ENCODE measurements around the gene SRM.
"Not testable (repeated sequence)": the region's sequence is repeated elsewhere in the genome, so short reads cannot be mapped to it uniquely, and the experiment has no call there.

SRM gene

DNA sequence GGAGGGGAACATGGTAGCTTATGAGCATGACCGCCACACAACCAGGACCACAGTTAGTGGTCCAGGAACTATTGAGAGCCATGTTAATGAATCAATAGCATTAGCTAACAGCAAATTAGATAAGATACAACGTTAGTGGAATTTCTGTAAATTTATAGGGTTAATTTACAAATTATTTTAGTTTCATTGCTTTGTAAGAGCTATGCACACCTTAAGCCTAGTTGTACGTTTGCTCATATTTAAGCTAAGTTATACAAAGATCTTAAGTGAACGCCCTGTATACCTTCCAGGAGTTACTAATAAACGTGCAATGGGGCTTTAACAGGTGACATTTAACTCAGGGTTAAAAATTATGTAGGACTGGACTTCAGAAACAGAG, 39.1 kb upstream of the SRM start:
- H3K27ac ChIP-seq (ENCODE audit: low read length, poor library complexity, severe bottlenecking), result no peak overlapping the region
- H2BK15ac ChIP-seq (ENCODE audit: low read depth, poor library complexity, severe bottlenecking), result no peak overlapping the region
- DNase-seq, result no peak
- no peak overlapping the region for H2BK12ac ChIP-seq (ENCODE audit: low read length in 2 of 2)
- no peak overlapping the region for H2BK5ac ChIP-seq (ENCODE audit: low read depth, low read length, poor library complexity, severe bottlenecking)
- peak overlapping the region; percentile 57 to 96 for H3K4ac ChIP-seq (ENCODE audit: low read depth in 1 of 2, low read length in 2 of 2)
- H3K14ac ChIP-seq (ENCODE audit: low read length in 2 of 2), result no peak overlapping the region
- no peak overlapping the region for H2AK5ac ChIP-seq (ENCODE audit: low read length, severe bottlenecking)
- H3K23ac ChIP-seq (ENCODE audit: low read length in 2 of 2), result no peak overlapping the region
- H2AFZ ChIP-seq (ENCODE audit: low read depth, low read length), result no peak overlapping the region
- no peaks in the 10 kb centered on the region for H3K27me3 ChIP-seq (ENCODE audit: control insufficient read depth in 1 of 2, insufficient read depth in 1 of 2, low read length in 2 of 2)
- H2BK120ac ChIP-seq (ENCODE audit: low read depth, low read length), result no peak overlapping the region
- H3K4me3 ChIP-seq (ENCODE audit: insufficient read depth in 1 of 2, low read depth in 1 of 2, low read length in 2 of 2), result peak overlapping the region; percentile 98 to 99
- H3K36me3 ChIP-seq (ENCODE audit: control insufficient read depth in 1 of 2, insufficient read depth in 2 of 2, low read depth in 1 of 2, low read length in 2 of 2), result peaks cover 31 to 33% of the 10 kb centered on the region in 2 experiments
- H4K91ac ChIP-seq (ENCODE audit: low read length), result no peak overlapping the region
- peaks cover 4% of the 10 kb centered on the region for H3K4me1 ChIP-seq (ENCODE audit: control insufficient read depth, insufficient read depth, low read depth, low read length)
- H3K4me2 ChIP-seq (ENCODE audit: low read length, poor library complexity, severe bottlenecking), result peak overlapping the region; percentile 26
- peak overlapping the region; percentile 99 for H3K9ac ChIP-seq (ENCODE audit: low read length)
- peaks cover 21% of the 10 kb centered on the region for H3K79me1 ChIP-seq (replicated peaks; ENCODE audit: low read length, poor library complexity, severe bottlenecking)
- H3K18ac ChIP-seq (ENCODE audit: low read depth in 1 of 2, low read length in 2 of 2), result peak overlapping the region in 1 of 2 experiments; percentile 92
- WGBS, result 0% methylated on average over 2 of the region's 5 CpGs
- H3K9me3 ChIP-seq (ENCODE audit: control insufficient read depth, low read length), result no peaks in the 10 kb centered on the region
- H4K8ac ChIP-seq (ENCODE audit: low read length), result no peak overlapping the region

DNA sequence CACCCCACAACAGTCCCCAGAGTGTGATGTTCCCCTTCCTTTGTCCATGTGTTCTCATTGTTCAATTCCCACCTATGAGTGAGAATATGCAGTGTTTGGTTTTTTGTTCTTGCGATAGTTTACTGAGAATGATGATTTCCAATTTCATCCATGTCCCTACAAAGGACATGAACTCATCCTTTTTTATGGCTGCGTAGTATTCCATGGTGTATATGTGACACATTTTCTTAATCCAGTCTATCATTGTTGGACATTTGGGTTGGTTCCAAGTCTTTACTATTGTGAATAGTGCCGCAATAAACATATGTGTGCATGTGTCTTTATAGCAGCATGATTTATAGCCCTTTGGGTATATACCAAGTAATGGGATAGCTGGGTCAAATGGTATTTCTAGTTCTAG, 24.0 kb upstream of the SRM start:
- H2BK15ac ChIP-seq (ENCODE audit: low read depth, poor library complexity, severe bottlenecking); H2BK120ac ChIP-seq (ENCODE audit: low read depth, low read length); H3K23ac ChIP-seq (ENCODE audit: low read length in 2 of 2); H3K27ac ChIP-seq (ENCODE audit: low read length, poor library complexity, severe bottlenecking); H3K4me2 ChIP-seq (ENCODE audit: low read length, poor library complexity, severe bottlenecking); H3K4ac ChIP-seq (ENCODE audit: low read depth in 1 of 2, low read length in 2 of 2); H3K4me3 ChIP-seq (ENCODE audit: insufficient read depth in 1 of 2, low read depth in 1 of 2, low read length in 2 of 2); H3K9me3 ChIP-seq (ENCODE audit: control insufficient read depth, low read length); H3K27me3 ChIP-seq (ENCODE audit: control insufficient read depth in 1 of 2, insufficient read depth in 1 of 2, low read length in 2 of 2); H2AFZ ChIP-seq (ENCODE audit: low read depth, low read length); H2BK12ac ChIP-seq (ENCODE audit: low read length in 2 of 2); H2BK5ac ChIP-seq (ENCODE audit: low read depth, low read length, poor library complexity, severe bottlenecking); H3K9ac ChIP-seq (ENCODE audit: low read length); H3K18ac ChIP-seq (ENCODE audit: low read depth in 1 of 2, low read length in 2 of 2); H3K14ac ChIP-seq (ENCODE audit: low read length in 2 of 2); H4K91ac ChIP-seq (ENCODE audit: low read length); DNase-seq; H3K4me1 ChIP-seq (ENCODE audit: control insufficient read depth, insufficient read depth, low read depth, low read length); H4K8ac ChIP-seq (ENCODE audit: low read length); H2AK5ac ChIP-seq (ENCODE audit: low read length, severe bottlenecking): not testable (repeated sequence)
- peaks cover 27% of the 10 kb centered on the region for H3K79me1 ChIP-seq (replicated peaks; ENCODE audit: low read length, poor library complexity, severe bottlenecking)
- H3K36me3 ChIP-seq (ENCODE audit: control insufficient read depth in 1 of 2, insufficient read depth in 2 of 2, low read depth in 1 of 2, low read length in 2 of 2), result peaks cover 43 to 58% of the 10 kb centered on the region in 2 experiments
- no CpG with 5 or more reads among the region's 3 CpGs for WGBS

DNA sequence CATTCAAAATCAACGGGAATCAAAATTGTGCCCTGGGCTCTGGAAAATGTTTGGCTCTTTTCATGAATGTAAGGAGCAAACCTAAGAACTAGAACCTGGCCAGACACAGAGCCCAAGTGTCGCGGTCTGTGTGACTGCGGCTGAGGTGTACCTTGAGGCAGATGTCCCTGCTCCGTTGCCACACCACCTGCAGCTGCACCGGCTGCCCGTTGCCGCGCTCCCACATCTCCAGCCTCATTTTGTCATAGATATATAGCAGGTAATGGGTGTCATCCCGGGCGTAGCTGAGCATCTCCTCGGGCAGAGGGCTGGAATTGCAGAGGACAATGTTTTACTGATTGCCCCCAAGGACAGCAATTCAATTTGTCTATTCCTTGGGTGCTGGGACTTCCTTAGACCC, 21.1 kb upstream of the SRM start:
- H3K27me3 ChIP-seq (ENCODE audit: control insufficient read depth in 1 of 2, insufficient read depth in 1 of 2, low read length in 2 of 2), result no peaks in the 10 kb centered on the region
- 89% methylated on average over 12 of the region's 12 CpGs for WGBS

DNA sequence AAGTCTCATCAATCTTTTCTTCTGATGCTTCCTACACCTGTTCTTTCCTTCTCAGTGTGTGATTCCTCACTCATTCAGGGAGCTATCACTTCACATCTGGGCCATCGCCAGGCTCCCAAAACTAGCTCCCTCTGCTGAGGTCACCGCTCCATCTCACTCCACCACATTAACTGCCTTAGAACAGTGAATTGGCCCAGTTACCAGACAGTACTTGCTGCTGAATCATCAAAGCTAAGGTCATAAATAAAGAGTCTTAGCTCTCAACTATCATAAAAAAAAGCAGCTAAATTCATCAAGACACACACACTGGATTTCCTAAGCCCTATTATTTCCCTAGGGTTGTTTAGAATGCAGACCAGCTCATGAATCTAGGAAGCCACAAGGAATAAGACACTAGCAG, 18.8 kb upstream of the SRM start:
- Histone ChIP-seq H3K27ac (ENCODE audit: low read length, poor library complexity, severe bottlenecking) (no peak overlapping the region), H4K8ac (ENCODE audit: low read length) (no peak overlapping the region), H3K14ac (ENCODE audit: low read length in 2 of 2) (no peak overlapping the region), H3K4me1 (ENCODE audit: control insufficient read depth, insufficient read depth, low read depth, low read length) (no peaks in the 10 kb centered on the region), H2BK15ac (ENCODE audit: low read depth, poor library complexity, severe bottlenecking) (no peak overlapping the region), H3K4me3 (ENCODE audit: insufficient read depth in 1 of 2, low read depth in 1 of 2, low read length in 2 of 2) (no peak overlapping the region), H3K79me1 (replicated peaks; ENCODE audit: low read length, poor library complexity, severe bottlenecking) (peaks cover 29% of the 10 kb centered on the region), H3K36me3 (ENCODE audit: control insufficient read depth in 1 of 2, insufficient read depth in 2 of 2, low read depth in 1 of 2, low read length in 2 of 2) (peaks cover 81% of the 10 kb centered on the region in 2 experiments), H2BK5ac (ENCODE audit: low read depth, low read length, poor library complexity, severe bottlenecking) (no peak overlapping the region), H2BK12ac (ENCODE audit: low read length in 2 of 2) (no peak overlapping the region), H3K4me2 (ENCODE audit: low read length, poor library complexity, severe bottlenecking) (no peak overlapping the region), H2AFZ (ENCODE audit: low read depth, low read length) (no peak overlapping the region), H3K18ac (ENCODE audit: low read depth in 1 of 2, low read length in 2 of 2) (no peak overlapping the region), H4K91ac (ENCODE audit: low read length) (no peak overlapping the region), H2AK5ac (ENCODE audit: low read length, severe bottlenecking) (no peak overlapping the region), H3K9me3 (ENCODE audit: control insufficient read depth, low read length) (no peaks in the 10 kb centered on the region), H3K27me3 (ENCODE audit: control insufficient read depth in 1 of 2, insufficient read depth in 1 of 2, low read length in 2 of 2) (no peaks in the 10 kb centered on the region), H3K9ac (ENCODE audit: low read length) (no peak overlapping the region), H2BK120ac (ENCODE audit: low read depth, low read length) (no peak overlapping the region), H3K4ac (ENCODE audit: low read depth in 1 of 2, low read length in 2 of 2) (no peak overlapping the region), H3K23ac (ENCODE audit: low read length in 2 of 2) (no peak overlapping the region)
- no peak for DNase-seq
- WGBS, result 100% methylated on average over 2 of the region's 2 CpGs

More for the DNA sequence above, 21.1 kb upstream of the SRM start:
- Histone ChIP-seq H3K4me2 (ENCODE audit: low read length, poor library complexity, severe bottlenecking) (no peak overlapping the region), H2AFZ (ENCODE audit: low read depth, low read length) (no peak overlapping the region), H4K8ac (ENCODE audit: low read length) (no peak overlapping the region), H3K9ac (ENCODE audit: low read length) (no peak overlapping the region), H4K91ac (ENCODE audit: low read length) (no peak overlapping the region), H2AK5ac (ENCODE audit: low read length, severe bottlenecking) (no peak overlapping the region), H3K36me3 (ENCODE audit: control insufficient read depth in 1 of 2, insufficient read depth in 2 of 2, low read depth in 1 of 2, low read length in 2 of 2) (peaks cover 59 to 60% of the 10 kb centered on the region in 2 experiments), H3K18ac (ENCODE audit: low read depth in 1 of 2, low read length in 2 of 2) (no peak overlapping the region), H3K4me1 (ENCODE audit: control insufficient read depth, insufficient read depth, low read depth, low read length) (no peaks in the 10 kb centered on the region), H3K9me3 (ENCODE audit: control insufficient read depth, low read length) (no peaks in the 10 kb centered on the region), H3K23ac (ENCODE audit: low read length in 2 of 2) (no peak overlapping the region), H3K79me1 (replicated peaks; ENCODE audit: low read length, poor library complexity, severe bottlenecking) (peaks cover 27% of the 10 kb centered on the region), H3K14ac (ENCODE audit: low read length in 2 of 2) (no peak overlapping the region), H3K4ac (ENCODE audit: low read depth in 1 of 2, low read length in 2 of 2) (no peak overlapping the region), H2BK5ac (ENCODE audit: low read depth, low read length, poor library complexity, severe bottlenecking) (no peak overlapping the region), H2BK12ac (ENCODE audit: low read length in 2 of 2) (no peak overlapping the region), H3K27ac (ENCODE audit: low read length, poor library complexity, severe bottlenecking) (no peak overlapping the region), H3K4me3 (ENCODE audit: insufficient read depth in 1 of 2, low read depth in 1 of 2, low read length in 2 of 2) (no peak overlapping the region), H2BK15ac (ENCODE audit: low read depth, poor library complexity, severe bottlenecking) (no peak overlapping the region), H2BK120ac (ENCODE audit: low read depth, low read length) (no peak overlapping the region)
- DNase-seq, result no peak

Data from mesenchymal stem cell (in vitro differentiated cells and primary cell).